ENCODE data around the gene PTPRK.
A peak's percentile ranks its signal among the peaks of the same experiment; 100 is the strongest.
"Not testable (repeated sequence)": the region's sequence is repeated elsewhere in the genome, so short reads cannot be mapped to it uniquely, and the experiment has no call there.

The PTPRK gene

DNA sequence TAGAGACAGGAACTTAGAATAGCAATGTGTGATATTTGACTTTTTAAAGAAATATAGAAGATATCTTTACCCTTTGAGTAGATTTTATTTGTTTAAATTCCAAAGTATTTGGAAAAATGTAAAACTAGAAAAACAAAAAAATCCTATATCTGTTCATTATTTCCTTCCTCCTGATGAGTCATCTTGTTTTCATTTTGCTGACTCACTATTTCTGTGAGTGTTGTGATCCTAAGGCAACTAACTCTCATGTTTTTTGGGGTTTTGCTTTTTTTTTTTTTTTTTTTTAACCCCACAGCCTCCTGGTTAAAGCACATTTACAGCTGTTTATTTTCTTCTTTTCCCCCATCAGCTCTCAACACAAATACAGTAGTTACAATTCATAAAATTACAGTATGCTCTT is 581.7 kb downstream of the PTPRK start:
- FAIRE-seq: peak; percentile 96

DNA sequence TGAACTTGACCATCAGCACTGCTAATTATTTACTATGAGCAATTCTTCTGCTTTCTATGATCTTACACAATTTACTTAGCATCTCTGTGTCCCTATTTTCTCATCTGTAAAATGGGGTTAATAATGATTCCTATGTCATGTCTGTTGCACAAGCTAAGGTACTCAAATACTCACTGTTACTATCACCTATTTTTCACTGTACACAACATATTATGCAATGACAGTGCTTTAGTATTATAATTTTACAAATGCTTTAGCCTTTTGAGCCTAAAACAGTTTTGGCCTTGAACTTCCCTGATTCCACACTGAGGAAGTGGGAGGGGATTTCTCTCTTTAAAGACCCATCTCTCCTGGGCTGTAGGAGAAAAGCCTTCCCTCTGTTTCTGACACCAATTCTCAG is 582.7 kb downstream of the PTPRK start:
- FAIRE-seq: no peak

DNA sequence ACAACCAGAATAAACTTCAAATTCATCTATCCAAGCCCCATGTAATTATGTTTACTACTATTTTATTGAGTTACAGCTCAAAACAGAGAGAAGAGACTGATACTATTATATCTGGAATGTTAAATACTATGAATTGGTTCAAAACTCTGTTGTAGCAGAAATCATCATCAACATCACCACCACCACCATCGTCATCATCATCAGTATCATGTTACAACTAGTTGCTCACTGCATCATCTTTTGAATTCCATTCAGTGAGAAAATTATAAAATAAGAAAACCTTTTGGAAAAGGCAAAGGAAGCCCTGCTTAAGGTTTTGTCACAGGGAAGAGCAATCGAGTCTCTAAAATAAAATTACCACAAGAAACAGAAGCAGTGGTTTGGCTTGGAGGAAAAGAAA is 583.3 kb downstream of the PTPRK start:
- FAIRE-seq: no peak

DNA sequence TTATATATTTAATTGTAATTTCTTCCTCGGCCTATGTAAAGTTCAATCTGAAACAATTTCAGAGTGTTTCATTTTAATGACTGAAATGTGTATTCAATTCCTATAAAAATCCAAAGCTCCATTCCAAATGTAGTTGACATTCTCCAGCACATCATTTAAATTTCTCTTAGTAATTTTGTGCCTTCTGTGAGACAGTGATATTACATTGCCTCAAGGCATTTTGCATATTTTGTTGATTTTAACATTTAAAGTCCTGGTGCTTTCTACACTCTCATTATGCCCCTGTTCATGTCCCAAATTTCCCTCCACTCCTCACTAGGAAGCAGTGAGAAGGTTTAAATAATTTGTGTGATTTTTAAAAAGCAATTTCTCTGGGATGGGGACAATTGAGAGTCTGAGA is 585.4 kb downstream of the PTPRK start:
- FAIRE-seq: no peak

DNA sequence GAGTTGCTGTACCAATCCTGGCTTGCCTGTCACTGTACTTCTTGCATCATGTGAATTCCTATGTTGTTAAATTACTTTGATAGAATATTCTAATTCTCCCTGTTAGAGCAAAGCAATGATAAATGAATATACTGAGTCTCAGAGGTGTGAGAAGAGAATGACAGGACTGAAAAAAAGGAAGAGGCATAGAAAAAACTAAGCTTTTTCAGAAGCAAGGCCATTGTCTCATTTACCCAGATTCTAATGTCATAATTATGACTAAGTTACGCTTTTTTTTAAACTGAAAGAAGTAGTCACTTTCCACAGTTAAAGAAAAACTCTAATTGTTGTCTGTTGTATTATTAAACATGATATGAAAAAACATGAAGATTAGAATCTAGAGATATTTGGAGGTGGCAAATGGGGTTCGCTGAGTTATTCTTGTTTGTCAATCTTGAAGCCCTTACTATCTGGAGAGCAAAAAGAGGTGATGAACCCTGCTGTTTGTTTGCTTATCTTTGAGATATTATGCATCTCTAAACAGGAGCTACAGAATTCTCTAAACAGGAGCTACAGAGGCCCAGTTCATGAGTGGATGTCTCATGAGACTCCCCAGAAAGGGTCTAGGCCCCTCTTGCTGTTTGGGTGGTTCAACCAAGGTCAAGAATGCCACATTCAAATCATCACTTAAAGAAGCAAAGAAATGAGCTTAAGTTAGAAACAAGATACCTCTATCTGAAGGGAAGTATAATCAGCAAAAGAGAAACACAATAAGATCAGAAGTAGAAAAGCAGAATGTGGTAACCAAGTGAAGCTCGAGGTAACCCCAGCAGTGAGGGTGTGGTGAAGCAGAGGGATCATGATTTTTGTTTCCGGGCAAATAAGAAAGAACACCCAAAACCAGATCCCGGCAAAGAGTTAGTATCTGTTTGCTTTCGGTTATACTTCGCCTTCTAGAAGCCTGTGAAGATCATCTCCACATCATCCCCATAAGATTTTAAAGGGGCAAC is 586.3 kb downstream of the PTPRK start:
- no peak for FAIRE-seq

DNA sequence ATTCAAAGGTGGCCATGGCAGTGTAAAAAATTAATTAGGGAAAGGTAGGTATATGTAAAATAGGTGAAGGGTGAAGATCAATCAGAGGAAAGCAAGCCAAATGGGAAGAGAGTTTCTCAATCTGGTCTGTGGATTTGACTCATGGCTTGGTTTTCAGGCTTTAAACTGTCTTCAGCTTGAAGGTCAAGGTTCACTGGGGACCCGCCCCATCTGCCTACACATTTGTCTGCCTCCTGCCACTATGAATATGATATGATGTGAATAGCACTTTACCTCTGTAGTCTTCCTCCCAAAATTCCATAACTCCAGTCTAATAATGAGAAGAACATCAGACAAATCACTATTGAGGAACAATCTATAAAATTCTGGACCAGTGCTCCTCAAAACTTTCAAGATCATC is 587.3 kb downstream of the PTPRK start:
- no peak for FAIRE-seq

DNA sequence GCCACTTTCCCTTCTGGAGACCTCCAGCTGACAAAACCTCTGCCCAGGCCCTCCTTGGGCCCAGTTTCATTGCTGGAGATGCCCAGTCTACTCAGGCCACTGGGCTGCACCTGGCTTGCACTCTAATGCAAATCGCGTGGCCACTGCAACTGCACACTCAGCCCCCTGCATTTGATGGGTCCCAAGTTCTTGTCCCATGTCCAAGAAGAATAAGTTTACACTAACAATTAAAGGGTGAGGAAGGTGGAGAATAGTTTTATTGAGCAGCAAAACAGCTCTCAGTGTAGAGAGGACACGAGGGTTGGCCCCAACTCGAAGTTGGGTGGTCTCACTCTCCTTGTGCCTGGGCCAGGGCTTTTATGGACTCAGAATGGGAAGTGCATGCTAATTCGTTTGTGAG is 587.7 kb downstream of the PTPRK start:
- FAIRE-seq: no peak

DNA sequence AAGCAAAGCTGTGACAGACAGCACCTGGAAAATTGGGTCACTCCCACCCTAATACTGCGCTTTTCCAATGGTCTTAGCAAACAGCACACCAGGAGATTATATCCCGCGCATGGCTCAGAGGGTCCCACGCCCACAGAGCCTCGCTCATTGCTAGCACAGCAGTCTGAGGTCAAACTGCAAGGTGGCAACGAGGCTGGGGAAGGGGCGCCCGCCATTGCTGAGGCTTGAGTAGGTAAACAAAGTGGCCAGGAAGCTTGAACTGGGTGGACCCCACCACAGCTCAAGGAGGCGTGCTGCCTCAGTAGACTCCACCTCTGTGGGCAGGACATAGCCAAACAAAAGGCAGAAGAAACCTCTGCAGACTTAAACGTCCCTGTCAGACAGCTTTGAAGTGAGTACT is 594.0 kb downstream of the PTPRK start:
- FAIRE-seq: not testable (repeated sequence)

DNA sequence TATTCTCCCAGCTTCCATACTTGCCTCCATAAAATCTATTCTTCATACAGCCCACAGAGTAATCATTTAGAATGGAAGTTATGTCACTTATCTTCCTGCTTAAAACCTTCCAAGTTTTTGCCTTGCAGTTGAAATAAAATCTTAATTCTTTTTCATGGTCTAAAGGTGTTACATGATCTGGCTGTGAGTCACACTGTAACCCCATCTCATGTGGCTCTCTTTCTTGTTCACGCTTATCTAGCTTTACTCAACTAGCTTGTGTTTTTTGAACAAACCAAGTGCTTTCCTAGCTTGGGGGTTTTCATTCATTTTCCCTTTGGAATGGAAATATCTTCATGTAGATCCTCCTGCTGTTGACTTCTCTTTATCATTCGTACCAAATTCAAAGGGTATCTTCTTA is 596.0 kb downstream of the PTPRK start:
- no peak for FAIRE-seq

DNA sequence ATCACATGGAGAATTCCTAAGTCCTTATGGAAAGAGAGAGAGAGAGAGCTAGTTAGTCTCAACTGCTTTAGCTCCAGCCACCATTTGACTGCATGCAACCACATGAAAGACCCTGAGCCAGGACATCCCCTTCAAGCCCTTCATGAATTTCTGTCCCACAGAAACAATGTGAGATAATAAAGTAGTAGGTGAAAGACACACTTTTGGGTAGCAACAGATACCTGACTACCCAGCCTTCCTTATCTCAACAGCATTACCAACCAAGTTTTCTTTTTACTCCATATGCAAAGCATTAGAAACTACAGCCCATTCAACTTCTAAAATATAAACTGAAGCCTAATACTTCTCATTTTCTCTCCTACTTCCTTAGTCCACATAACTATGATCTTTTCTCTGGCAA is 596.4 kb downstream of the PTPRK start:
- FAIRE-seq: no peak

DNA sequence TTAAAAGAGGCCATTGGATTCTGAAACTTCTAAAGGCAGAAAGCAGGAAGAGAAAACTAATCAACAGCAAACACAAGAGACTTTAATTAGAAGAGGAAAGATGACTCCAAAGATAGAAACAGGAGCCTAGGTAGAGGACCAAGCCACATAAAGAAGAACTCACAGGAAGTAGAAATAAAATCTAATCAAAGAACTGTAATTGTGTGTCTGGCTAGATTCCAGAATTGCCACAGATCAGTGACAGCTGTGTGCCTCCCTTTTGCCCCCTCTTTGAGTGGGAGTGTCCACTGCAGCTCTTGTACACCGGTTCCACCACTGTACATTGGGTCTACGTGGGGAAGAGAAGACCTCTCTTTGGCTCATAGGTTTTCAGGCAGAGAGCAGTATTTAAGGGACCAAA is 597.3 kb downstream of the PTPRK start:
- FAIRE-seq: no peak

DNA sequence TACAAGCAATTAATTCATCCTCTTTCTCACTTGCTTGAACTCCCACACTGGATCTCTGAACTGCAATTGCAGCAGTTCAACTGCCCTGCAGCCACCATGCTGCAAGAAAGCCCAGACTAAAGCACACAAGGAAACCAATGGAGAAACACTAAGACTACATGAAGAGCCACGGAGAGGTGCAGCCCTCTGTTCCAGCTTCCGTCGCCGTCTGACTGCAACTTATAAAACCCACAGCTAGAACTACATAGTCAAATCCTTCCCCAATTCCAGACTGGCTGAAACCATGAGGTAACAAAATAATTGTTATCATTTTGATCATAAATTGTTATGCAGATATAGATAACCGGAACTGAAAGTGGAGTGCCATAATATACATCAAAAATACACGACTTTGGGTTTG is 598.4 kb downstream of the PTPRK start:
- no peak for FAIRE-seq

DNA sequence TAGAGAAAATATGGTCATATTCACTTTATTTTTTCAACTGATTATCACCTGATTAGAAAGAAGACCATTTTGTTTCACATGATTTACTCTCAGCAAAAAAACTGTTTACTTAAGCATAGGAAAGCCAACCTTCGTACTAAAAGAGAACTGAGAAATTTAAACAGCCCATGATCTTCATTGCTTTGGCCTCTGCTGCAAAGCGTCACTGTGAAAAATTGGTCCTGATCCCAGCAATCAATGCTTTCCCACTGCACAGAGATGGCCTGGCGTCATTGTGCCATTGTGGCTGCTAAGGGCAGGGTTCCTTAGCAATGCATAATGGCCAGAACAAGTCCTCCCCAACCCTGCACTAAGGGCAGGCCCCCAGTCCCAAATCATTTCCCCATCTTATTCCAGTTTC is 599.6 kb downstream of the PTPRK start:
- no peak for FAIRE-seq
